Activated CD4-positive, alpha-beta T cell treated with anti-CD3 and anti-CD28 coated beads for 24 hours (primary cell): Measurements from ENCODE around the gene SDF4.
"Not testable (repeated sequence)": the region's sequence is repeated elsewhere in the genome, so short reads cannot be mapped to it uniquely, and the experiment has no call there.

Experiments used
- DNase-seq, 2 donors: peaks; one replicate each; pipeline ENCODE4 v3.0.0-alpha.2; 2020; ENCODE audit warnings: low read depth in 2 of 2

The SDF4 gene

DNA sequence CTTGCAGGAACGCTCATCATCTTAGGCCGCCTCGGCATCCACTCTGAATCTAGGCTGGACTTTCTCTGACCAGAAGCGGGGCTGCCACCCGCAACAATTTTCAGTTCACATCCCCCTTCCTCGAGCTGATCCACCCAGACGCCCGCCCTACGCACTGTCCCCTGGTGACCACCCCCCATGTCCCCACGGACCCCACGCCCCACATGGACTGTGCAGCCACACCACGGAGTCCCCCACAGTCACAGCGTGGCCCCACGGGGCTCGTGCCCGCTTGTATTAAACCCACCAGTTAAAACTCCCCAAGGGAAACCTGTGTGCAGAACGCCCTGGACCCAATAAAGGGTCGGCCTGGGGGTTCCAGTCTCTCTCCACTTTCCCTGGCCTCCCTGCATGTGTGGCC, 27.7 kb upstream of the SDF4 start:
- DNase-seq = no peak

DNA sequence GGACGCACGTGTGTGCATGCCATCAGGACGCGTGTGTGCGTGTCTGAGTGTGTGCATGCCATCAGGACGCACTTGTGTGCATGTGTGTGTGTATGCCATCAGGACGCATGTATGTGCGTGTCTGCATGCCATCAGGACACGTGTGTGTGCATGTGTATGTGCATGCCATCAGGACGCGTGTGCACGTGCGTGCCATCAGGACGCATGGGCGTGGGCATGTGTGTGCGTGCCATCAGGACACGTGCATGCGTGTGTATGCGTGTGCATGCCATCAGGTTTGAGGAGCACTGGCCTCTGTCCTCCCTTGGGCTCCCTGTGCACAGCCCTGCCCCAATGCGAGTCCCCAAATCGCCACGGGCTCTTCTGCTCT, 27.3 kb upstream of the SDF4 start:
- no peak for DNase-seq

DNA sequence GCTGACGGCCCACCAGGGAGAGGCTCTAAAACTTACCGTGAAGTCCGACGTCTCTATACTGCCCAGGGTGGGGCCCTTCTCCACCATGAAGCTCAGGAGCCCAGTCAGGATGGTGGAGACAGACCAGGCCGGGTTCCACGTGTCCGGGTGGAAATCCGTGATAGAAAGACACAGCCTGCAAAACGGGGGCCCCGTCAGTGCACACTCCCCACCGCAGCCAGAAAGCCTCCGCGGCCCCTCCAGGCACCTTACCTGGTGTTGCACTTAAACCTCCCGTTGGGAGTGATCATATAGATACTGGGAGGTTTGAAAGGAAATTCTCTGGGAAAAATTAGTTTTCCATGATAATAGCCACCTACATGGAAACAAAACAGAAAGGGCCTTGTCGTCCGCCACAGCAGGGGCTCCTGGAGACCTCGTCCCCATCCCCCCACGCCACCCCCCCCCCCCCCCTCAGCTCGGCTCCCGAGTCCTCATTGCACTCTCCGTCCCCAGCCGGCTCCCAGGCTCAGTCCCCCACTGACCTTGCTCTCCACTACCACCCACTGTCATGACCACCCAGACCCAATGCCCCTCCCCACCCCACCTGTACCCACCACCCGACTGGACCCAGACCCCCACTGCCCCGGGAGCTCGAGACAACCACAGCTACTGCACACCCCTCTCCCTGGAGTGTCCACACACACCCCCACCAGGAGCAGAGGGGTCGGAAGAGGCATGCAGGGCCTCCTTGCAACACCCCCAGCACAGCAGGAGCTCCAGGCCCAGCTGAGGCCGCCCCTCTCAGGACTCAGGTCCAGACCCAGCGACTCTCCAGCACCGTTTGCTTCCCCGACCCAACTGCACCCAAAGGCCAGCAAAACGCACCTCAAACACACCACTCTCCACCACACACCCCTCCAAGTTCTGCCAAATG, 25.4 kb upstream of the SDF4 start:
- no peak for DNase-seq

- no peak for DNase-seq
Measured at GRCh38 chr1:1255611-1256010, 23.8 kb upstream of the SDF4 start.

DNA sequence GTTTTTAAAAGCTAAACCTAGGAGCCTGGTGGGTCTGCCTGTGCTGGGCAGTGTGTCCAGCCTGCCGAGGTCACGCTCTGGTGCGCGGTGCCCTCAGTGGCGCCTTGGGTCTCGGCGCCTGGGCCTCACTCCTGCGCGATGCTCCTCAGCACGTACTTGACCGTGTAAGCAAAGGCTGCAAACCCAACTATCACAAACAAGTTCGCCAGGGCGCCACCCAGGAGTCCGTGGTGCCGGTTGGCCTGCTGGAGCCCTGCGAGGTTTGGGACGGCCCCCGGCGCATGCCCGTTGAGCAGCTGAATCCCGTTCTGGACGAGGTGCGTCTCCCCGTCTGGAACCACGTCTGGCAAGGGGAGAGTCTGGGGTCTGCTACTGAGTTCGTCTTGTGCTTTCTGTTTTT, 23.3 kb upstream of the SDF4 start:
- no peak for DNase-seq

DNA sequence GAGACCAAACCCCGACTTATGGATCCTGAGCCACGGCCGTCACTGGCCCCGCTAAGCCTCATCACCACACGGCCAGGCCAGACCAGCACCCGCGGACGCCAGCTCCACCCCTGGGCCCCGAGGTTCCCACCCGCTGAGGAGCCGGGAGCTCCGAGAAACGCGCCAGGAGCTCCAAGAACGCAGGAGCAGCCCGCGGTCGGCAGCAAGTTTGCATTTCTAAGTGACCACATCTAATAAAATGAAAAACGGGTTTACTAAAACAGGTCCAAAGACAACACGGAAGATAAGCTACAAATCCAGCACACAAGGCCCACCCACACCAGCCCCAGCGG, 22.8 kb upstream of the SDF4 start:
- DNase-seq = no peak

- no peak for DNase-seq
Measured at GRCh38 chr1:1253972-1254666, 22.3 kb upstream of the SDF4 start.

DNA sequence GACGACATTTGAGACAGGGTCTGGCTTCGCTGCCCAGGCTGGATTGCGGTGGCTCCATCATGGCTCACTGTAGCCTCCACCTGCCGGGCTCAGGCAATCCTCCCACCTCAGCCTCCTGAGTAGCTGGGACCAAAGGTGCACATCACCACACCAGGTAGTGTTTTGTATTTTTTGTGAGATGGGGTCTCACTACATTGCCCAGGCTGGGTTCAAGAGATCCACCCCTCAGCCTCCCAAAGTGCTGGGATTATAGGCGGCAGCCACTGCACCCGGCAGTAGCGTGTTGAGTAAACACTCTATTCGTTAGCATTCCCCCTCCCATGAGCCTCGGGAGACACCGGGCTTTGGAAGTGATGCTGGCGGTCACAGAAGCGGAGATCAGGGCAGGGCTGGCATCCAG, 21.5 kb upstream of the SDF4 start:
- no peak for DNase-seq

DNA sequence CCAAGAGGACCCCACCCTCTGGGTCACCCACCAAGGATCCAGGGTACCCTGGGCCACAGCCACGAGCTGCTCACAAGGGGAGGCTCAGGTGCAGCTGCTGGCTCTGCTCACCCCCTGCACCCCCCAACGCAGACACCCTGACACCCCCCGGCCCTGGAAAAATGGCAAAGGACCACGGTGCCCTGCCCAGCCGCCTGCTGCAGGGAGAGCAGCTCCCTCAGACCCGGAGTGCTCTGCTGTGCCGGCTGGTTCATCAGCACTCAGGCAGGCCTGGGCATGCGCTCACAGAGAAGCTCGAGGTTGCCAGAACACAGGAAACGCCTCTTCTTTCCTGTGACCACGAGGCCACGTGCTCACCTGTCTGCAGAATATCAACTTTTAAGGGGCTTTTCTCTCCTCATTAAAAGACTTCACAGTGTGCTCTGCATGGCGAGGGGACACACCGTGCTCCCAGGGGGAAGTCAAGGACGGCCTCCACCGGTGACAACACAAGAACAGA, 19.0 kb upstream of the SDF4 start:
- peak; percentile 52 to 57 for DNase-seq

GRCh38 chr1:1248009-1248913, 16.5 kb upstream of the SDF4 start:
- DNase-seq = not testable (repeated sequence)

GRCh38 chr1:1247341-1247913, 15.6 kb upstream of the SDF4 start:
- no peak for DNase-seq

DNA sequence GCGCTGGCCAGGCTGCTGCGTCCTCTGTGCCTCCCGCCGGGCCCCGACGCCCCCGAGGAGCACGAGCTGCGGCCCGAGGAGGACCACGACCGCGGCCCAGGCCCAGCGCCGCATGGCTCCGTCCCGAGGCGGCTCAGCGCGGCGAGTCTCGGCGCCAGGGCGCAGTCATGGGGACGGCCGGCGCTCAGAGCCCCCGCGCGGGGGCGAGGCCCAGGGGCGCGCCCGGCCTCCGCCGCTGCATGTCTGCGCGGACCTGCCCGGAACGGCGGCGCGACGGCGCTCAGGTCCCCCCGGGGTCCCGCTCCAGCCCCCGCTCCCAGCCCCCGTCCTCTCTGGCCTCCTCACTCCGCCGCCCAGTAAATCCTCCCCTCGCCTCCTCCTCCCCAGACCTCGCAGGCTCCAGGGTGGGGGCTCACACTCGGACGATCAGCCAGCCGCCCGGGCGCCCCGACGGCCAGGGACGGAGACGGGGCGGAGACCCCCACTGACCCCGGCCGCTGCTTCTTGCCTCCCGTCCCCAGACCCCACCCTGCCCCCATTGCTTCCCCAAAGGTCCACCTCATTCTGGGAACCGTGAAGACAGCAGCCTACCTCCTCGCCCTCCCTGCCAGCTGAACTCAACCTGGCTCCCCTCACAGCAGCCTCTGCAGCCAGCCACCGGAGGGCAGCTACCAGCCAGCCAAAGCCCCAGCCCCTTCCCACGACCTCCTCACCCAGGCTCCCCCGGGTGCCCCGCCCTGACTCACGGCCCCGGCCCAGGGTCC, 15.0 kb upstream of the SDF4 start, which contains the start of gene C1QTNF12:
C1QTNF12 (minus strand) TSS at position 146 of the 764 bp plus-strand sequence; CDS start at position 114, 32 bp downstream.
- no peak for DNase-seq

DNA sequence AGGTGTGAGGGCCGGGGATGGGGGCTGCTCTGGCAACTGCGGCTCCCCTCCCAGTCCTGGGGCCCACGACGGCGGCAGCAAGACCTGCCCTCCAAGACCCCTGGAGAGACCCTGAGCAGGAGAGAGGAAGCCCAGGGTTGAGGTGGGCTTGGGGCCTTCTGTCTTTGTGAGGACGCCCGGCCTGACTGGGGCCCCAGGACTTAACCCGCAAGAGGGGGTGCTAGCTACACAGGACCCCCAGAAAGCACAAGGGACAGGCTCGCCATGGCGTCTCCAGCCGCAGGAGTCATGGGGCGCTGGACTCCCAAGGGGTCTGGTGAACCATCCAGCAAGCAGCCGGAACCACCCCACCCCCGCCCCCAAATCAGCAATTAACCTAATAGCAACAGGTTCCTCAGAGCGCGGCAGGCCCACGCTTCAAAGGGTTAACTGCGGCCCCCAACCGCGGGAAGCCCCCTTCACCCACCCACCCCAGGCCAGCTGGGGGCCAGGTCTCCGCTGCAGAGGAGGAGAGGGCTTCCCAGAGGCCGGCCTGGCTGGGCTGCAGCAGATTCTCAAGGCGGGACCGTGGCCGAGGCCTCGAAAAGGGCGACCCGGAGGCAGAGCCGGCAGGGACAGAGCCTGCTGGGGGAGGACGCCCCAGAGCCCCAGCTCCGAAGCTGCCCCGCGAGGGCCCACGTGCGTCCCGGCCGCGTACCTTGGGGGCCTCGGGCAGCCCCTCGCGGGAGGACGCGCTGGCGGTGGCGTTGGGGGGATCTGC, 14.2 kb upstream of the SDF4 start:
- no peak for DNase-seq

- DNase-seq = no peak
Measured at GRCh38 chr1:1245178-1245816, 13.5 kb upstream of the SDF4 start.

DNA sequence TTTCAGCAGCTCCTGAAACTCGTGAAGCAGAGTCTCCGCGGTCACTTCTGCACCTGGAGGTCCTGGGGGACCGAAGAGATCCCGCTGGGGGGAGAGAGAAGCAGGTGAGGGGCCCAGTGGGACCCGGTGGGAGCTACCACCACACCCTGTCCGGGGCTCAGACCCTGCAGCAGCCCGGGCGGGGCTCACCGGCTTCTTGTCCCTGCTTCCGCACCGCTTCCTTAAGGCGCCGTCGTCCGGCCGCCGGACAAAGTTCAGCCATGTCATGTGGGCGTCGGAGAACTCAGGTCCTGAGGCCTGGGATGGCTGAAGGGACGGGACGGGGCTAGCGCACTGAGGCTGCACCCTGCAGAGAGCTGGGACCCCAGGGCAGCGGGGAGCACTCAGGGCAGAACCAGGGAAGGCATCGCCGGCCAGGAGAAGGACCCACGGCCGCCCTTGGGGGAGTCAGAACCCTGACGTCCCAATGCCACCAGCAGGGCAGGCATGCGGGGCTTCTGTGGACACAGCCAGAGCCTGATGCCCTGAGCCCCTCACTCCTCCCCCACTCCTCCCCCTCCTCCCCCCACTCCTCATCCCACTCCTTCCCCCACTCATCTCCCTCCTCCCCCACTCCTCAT, 12.5 kb upstream of the SDF4 start:
- no peak for DNase-seq

DNA sequence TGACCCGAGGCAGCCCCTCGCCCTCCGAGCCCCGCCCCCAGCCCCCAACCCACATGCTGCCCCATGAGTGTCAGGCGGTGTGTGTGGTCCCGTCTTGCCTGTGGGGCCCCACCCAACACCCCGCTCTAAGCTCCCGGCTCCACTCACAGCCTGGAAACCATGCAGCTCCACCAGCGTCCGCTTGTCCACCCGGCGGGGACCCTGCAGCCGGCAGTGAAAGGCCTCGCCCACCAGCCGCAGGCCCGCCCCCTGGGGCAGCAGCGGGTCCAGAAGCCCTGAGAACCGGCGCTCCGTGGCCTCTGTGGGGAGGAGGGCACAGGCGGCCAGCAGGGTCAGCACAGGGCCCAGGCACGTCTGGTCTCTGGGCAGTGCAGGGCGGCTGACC, 12.0 kb upstream of the SDF4 start:
- no peak for DNase-seq

DNA sequence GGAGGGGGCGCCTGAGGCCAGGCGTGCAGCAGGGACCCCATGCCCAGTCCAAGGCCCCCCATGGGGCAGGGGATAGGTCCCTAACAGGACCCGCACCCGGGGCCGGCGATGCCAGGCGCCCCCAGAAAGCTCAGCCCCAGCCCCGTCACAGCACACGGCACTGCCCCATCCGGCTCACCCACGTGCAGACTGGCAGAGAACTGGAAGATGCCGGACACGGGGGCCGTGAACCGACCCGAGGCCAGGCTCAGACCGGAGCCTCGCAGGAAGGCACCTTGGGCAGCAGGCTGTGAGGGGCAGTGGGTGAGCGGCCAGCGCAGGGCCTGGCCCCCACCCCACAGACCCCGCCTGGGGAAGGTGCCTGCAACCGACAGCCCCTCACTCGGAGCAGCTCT, 11.5 kb upstream of the SDF4 start:
- no peak for DNase-seq

- DNase-seq = no peak
Measured at GRCh38 chr1:1242461-1243265, 10.9 kb upstream of the SDF4 start.
